SW 1271 (cell line): ENCODE measurements around the gene NAA60.
"Not testable (repeated sequence)": the region's sequence is repeated elsewhere in the genome, so short reads cannot be mapped to it uniquely, and the experiment has no call there.

Experiments
- DNase-seq, 2 experiments: peaks; one replicate each; lab custom pipeline; 2025; lab: John Stamatoyannopoulos, UW

Gene NAA60

DNA sequence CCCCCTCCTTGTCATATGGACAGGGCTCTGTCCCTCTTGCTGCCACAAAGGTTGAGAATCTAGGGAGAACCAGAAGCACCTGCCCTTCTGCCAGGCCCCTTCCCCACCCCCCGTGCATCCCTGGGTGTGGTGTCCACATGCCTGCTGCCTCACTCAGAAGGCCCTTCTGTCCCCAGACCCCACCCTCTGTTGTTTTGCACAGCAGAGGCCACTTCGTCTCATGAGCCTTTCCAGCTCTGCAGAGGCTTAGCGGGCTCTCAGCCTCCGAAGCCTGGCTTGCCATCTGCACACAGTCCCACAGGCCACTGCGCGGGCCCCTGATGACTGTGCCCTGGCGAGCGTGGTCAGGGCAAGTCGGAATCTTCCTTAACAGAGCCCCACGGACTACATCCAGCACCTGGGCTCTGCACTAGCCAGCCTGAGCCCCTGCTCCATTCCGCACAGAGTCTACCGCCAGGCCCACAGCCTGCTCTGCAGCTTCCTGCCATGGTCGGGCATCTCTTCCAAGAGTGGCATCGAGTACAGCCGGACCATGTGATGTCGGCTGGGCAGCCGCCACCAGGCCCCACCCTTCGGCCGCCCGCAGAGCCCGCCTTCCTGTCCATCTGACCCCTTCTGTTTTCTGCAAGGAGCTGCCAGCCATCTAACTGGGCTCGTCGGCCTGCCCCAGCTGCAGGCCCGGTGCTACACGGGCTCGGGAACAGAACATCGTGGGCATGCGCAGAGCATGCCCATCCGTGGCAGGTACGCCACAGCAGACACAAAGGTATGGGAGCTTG is 41.0 kb downstream of the NAA60 start:
- DNase-seq = no peak

DNA sequence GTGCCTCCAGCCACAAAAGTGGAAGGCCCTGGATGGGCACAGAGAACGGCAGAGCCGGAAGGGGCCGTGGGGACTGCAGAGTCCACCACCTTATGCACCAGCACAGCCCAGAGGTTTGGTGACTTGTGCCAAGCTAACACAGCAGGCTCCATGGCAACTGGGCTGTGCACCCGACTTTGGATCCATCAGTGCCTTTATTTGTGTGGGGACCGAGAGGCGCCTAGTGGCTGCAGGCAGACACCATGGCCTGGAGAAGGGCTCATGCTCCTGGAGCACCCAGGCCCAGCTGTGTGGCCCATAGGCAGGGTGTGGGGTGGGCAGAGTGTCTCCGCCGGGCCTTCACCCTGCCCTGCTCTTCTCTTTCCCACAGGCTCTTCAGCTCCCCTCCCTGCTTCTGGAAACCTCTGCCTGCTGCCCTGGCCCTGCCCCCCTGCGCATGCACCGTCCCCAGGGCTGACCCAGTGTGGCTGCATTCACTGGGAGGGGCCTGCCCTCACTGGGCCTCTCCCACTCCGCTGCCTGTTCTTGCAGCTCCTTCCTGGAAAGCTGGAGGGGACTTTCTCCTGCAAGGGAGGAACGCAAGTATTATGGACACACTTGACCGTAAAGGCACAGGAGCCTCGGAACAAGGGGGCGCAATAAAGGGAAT is 41.7 kb downstream of the NAA60 start:
- DNase-seq = no peak

DNA sequence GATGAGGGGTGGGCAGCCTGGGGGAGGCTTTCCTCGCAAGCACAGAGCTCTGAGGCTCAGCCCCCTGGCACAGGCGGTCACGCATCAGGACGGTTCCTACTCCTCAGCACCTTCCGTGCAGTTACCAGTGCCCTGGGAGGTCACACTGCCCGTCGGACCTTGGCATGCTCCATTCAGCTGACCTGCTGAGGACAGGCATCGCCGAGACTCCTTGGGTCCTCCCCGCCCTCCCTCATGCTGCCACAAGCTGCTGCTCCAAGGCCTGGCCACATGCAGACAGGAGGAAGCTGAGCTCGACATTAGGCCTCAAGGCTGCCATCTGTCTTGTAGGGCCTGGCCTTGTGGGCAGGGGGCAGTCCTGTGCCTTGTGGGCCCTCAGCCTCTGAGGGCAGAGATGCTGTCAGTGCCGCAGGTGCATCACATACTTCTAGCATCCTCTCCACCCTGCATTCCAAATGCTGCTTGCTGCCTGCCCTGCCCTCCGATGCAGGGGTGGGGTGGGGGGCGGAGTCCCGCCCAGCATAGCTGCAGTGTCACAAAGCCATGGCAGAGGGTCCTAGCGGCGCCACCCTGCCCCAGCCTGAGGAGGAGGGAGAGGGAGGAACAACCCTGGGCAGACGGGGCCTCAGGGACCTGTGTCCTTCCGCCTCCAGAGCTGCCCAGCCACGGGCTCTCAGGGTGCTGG is 42.5 kb downstream of the NAA60 start:
- no peak for DNase-seq

GRCh38 chr16:3486506-3487215 is 43.2 kb downstream of the NAA60 start:
- DNase-seq = no peak

DNA sequence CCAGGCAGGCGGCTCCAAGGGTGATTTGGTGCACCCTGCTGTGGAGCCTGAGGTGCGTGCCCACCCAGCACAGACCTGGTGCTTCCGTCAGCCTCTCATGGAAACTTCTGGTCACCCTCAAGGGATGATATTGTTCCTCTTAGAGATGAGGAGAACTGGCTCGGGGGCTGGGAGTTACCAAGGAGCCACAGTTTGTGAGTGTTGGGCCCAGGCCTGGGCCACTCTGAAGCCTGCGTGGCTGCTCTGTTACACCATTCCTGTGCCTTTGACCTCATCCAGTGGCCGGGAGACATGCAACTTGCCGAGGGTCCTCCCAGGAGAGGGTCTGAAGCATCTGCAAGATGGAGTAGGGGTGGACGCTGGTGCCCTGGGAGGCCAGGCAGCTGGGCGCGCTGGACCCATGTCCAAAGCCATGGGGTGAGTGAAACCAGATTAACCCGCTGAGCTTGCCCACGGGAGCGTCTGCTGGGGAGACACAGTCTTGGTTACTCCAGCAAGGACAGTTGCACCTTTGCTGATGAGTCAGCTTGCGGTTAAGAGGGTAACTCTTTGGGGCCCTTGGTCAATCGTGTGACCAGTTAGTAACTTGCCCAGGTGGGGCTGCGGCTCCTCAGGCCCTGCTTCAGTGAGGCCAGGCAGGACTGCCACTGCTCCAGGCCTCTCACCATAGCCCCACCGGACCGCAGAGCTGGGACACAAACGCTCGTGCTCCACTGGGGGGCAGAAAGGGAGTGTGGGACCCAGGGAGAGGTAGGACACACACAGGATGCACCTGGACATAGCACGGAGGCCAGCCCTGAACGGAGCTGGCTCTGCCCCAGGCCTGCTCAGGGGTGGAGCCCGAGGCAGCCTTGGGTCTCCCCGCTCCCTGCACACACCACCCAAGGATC is 44.3 kb downstream of the NAA60 start:
- no peak for DNase-seq

- no peak for DNase-seq
Measured at GRCh38 chr16:3488801-3489200, 45.3 kb downstream of the NAA60 start.

- DNase-seq = no peak
Measured at GRCh38 chr16:3490911-3491629, 47.6 kb downstream of the NAA60 start.

DNA sequence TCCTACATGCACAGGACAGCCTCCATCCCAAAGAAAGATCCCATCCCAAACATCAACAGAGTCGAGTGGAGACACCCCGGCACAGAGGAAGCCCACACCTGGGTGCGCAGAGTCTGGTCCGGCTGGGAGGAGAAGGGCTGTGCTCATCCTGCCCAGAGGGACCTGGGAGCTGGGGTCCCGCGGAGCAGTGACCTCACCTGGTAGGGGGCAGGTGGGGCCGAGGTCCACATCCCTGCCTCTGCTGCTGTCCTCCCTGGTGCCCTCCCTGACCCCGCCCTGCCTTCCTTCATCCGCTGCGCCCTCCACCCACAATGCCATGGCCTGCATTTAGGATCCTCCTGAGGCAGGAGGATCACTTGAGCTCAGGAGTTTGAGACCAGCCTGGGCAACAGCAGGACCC is 48.9 kb downstream of the NAA60 start:
- DNase-seq = no peak

GRCh38 chr16:3494386-3494973 is 51.0 kb downstream of the NAA60 start:
- no peak for DNase-seq

- no peak for DNase-seq
Measured at GRCh38 chr16:3495176-3495575, 51.7 kb downstream of the NAA60 start, which contains the start of gene C16orf90. Gene C16orf90, minus strand, starts transcription at chr16:3495489. Its CDS starts 68 bp downstream, at chr16:3495421.

DNA sequence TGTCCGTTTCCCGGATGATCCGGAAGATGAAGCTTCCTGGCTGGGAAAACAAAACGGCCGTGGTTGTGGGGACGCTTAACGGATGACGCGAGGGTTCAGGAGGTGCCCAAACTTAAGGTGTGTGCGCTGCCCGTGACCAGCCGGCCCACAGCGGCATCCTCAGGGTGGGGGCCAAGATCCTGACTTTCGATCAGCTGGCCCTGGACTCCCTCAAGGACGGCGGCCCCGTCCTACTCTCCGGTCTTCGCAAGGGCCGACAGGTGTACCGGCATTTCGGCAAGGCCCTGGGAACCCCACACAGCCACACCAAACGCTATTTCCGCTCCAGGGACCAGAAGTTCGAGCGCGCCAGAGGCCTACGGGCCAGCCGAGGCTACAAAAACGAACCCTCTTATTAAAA is 52.9 kb downstream of the NAA60 start:
- DNase-seq = no peak

DNA sequence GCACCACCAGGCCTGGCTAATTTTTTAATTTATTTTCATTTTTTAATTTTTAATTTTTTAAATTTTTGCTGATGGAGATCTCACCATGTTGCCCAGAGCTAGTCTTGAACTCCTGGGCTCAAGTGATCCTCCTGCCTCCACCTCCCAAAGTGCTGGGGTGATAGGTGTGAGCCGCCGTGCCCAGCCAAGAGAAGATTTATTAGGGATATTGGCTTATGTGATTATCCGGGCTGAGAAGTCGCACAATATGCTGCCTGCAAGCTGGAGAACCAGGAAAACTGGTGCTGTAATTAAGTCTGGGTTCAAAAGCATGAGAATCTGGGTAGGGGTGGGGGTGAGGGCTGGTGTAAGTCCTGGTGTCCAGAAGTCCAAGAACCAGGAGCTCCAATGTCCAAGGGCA is 54.3 kb downstream of the NAA60 start:
- no peak for DNase-seq

- DNase-seq = no peak
Measured at GRCh38 chr16:3498988-3499387, 55.5 kb downstream of the NAA60 start.

GRCh38 chr16:3501412-3501761 is 57.9 kb downstream of the NAA60 start:
- DNase-seq = not testable (repeated sequence)

DNA sequence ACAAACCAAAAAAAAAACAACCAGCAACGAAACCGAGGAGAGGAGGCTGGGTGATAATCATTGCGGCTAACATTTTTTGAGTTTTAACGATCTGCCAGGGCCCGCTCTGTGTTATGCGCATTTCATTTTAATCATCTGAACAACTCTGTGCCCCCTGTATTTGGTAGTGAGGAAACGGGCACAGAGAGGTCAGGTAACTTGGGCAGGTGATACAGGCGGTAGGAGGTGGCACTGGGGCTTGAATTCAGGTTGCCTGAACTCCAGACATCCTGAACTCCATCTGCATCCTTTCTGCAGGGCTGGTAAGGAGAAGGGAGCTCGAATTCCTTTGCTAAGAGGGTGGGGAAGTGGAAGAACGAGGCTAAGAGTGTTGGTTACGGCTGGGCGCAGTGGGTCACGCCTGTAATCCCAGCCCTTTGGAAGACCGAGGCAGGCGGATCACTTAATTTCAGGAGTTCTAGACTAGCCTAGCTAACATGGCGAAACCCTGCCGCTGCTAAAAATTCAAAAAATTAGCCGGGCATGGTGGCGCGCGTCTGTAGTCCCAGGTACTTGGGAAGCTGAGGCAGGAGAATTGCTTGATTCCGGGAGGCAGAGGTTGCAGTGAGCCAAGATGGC is 58.4 kb downstream of the NAA60 start:
- peak in 1 of 2 experiments; percentile 71 for DNase-seq

- no peak for DNase-seq
Measured at GRCh38 chr16:3503523-3503922, 60.0 kb downstream of the NAA60 start.

DNA sequence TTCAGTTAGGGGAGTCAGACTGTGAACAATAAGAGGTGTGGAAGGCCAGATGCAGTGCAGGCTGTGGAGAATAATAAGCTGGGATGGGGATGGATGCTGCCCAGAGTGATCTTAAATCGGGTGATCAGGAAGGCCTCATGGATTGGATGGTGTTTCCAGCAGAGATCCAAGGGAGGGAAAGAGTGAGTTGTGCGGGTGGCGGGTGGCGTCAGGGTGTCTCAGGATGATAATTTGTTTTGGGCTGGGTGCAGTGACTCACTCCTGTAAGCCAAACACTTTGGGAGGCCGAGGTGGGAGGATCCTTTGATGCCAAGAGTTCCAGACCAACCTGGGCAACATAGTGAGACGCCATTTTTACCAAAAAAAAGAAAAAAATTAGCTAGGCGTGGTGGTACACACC is 65.3 kb downstream of the NAA60 start:
- no peak for DNase-seq

GRCh38 chr16:3509470-3509928 is 66.0 kb downstream of the NAA60 start:
- DNase-seq = no peak

DNA sequence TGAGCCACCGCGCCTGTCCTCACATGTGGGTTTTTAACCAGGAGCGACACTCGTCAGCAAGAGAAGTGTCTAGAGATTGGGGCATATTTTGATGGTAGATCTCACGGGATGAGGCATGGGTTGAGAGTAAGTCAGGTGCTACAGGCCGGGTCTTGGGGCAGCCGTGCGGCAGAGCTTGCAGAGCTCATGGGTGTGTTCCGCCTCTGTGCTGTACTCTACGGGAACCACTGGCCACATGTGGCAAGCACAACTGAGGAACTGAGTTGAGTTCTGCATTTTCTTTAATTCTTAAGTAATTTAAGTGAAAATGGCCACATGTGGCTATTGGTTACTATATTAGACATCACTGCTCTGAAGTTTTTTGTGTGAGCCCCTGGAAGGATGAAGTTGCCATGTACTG is 66.9 kb downstream of the NAA60 start:
- no peak for DNase-seq
